Measurements from ENCODE around the gene FGF2. TPM values are rescaled to one million over a fixed set of nuclear protein-coding genes. Genes with fewer than 3 reads are reported as not detected.

Gene FGF2
- total RNA-seq, 1 experiment from 2014 or later = 4.1 TPM

DNA sequence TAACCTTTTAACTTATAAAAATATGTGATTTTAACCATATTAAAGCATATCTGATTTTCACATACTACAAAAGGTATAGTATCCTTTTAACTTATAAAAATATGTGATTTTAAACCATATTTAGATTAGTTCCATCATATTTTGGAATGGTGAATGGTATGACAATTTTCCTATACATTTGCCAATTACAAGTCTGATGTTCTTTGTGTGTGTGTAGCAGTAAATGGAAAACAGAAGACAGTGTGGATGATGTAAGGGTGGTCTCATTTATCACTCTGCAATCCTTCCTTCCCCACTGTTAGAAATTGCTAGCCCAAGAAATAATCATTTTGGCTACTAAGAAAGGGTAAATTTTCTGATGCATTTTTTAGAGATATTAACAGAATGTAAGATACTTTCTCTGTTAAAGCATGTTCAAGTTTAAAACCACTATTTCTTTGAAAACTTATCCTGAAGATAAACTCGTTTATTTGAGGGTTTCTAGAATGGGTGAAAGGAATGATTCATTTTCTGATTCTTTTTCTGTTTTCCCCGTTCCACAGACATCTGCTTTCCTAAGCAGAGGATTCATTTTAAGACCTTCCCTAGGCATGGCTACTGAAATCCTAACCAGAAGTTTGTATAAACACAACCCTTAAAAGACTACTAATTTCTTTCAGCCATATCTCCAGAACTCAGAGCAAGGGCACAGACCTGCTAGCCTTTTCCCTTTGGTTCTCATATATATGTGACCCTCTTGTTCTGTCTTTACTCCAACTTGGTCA lies 74.8 kb downstream of the FGF2 start:
- H3K9ac ChIP-seq (ENCODE audit: low read length) = no peak overlapping the region
- H3K79me2 ChIP-seq (ENCODE audit: low read length) = no peaks in the 10 kb centered on the region
- no peak for ATAC-seq
- no peak overlapping the region for H3K4me2 ChIP-seq (ENCODE audit: low read length)
- intact Hi-C loops (cut with micrococcal nuclease) = no loop called here
- H3K27me3 ChIP-seq (ENCODE audit: low read length) = no peaks in the 10 kb centered on the region
- no peaks in the 10 kb centered on the region for H3K9me2 ChIP-seq (replicated peaks; ENCODE audit: low read length)
- no peaks in the 10 kb centered on the region for H3K9me3 ChIP-seq (ENCODE audit: low read length)
- CTCF ChIA-PET = no interaction called here
- H3K27ac ChIP-seq (ENCODE audit: low read length) = no peak overlapping the region
- H3K4me3 ChIP-seq (ENCODE audit: low read length) = no peak overlapping the region
- no peak overlapping the region for H2AFZ ChIP-seq (ENCODE audit: low read length)
- no peak for TF ChIP-seq EZH2 (IDR thresholded peaks at IDR 0.05; ENCODE audit: low read length, unreplicated experiment)
- TF ChIP-seq EZH2phosphoT487 (IDR thresholded peaks at IDR 0.05; ENCODE audit: borderline replicate concordance, low read length) = no peak
- TF ChIP-seq, protein P1, sequence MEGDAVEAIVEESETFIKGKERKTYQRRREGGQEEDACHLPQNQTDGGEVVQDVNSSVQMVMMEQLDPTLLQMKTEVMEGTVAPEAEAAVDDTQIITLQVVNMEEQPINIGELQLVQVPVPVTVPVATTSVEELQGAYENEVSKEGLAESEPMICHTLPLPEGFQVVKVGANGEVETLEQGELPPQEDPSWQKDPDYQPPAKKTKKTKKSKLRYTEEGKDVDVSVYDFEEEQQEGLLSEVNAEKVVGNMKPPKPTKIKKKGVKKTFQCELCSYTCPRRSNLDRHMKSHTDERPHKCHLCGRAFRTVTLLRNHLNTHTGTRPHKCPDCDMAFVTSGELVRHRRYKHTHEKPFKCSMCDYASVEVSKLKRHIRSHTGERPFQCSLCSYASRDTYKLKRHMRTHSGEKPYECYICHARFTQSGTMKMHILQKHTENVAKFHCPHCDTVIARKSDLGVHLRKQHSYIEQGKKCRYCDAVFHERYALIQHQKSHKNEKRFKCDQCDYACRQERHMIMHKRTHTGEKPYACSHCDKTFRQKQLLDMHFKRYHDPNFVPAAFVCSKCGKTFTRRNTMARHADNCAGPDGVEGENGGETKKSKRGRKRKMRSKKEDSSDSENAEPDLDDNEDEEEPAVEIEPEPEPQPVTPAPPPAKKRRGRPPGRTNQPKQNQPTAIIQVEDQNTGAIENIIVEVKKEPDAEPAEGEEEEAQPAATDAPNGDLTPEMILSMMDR (conservative IDR thresholded peaks at IDR 0.05; ENCODE audit: low read depth, low read length) = no peak
- peaks cover 3% of the 10 kb centered on the region for H3F3A ChIP-seq (ENCODE audit: low read length, unreplicated experiment)
- BruUV-seq (replicated peaks) = no TSS peak
- peaks cover 5% of the 10 kb centered on the region; the same call in 1 of the 2 replicates for H3K36me3 ChIP-seq (ENCODE audit: low read depth, low read length)
- no peak for DNase-seq
- POLR2A ChIA-PET (ENCODE audit: unreplicated experiment) = no interaction called here
- H3K4me1 ChIP-seq (ENCODE audit: insufficient read depth, low read length) = peaks cover 29% of the 10 kb centered on the region
- H4K20me1 ChIP-seq (ENCODE audit: low read length) = no peaks in the 10 kb centered on the region

DNA sequence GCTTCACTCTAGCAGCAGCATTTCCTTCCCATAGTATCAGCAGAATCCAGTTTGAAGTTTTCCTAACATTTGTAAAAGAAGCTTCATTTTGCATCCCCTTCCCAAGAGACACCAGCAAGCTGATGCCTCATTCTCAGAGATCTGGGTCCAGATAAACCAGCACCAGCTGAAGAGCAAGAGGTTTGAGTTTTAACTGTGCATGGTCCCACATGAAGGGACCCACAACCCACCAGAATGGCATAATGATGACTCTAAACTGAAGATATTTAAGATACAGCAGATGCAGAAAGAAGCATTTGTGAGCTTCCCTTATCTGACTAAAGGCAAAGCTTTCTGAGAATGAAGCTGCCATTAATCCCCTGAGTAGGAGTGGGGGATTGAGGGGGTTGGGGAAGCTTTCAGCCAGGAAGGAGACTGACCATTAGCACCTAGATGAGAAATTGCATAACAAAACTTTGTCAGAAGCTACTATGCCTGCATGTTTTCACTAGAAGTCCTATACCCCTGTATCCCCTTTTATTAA lies 77.2 kb downstream of the FGF2 start:
- H2AFZ ChIP-seq (ENCODE audit: low read length) = no peak overlapping the region

More for the DNA sequence above, 77.2 kb downstream of the FGF2 start:
- POLR2A ChIA-PET (ENCODE audit: unreplicated experiment) = interaction anchor here (0.8 kb wide), 1 partner anchor 27 kb away, joined by 3 read pairs; no protein-coding TSS in a partner anchor
- Histone ChIP-seq H3K4me1 (ENCODE audit: insufficient read depth, low read length) (peaks cover 8% of the 10 kb centered on the region), H3K9ac (ENCODE audit: low read length) (no peak overlapping the region), H4K20me1 (ENCODE audit: low read length) (no peaks in the 10 kb centered on the region), H3K9me3 (ENCODE audit: low read length) (no peaks in the 10 kb centered on the region), H3K27me3 (ENCODE audit: low read length) (no peaks in the 10 kb centered on the region), H3K4me3 (ENCODE audit: low read length) (no peak overlapping the region), H3K9me2 (replicated peaks; ENCODE audit: low read length) (no peaks in the 10 kb centered on the region), H3K27ac (ENCODE audit: low read length) (no peak overlapping the region), H3F3A (ENCODE audit: low read length, unreplicated experiment) (peaks cover under 1% of the 10 kb centered on the region), H3K4me2 (ENCODE audit: low read length) (no peak overlapping the region), H3K36me3 (ENCODE audit: low read depth, low read length) (peaks cover 5% of the 10 kb centered on the region; the same call in 1 of the 2 replicates), H3K79me2 (ENCODE audit: low read length) (no peaks in the 10 kb centered on the region)
- ATAC-seq (no peak), DNase-seq (no peak)
- no TSS peak for BruUV-seq (replicated peaks)
- intact Hi-C loops (cut with micrococcal nuclease) = no loop called here
- TF ChIP-seq EZH2 (IDR thresholded peaks at IDR 0.05; ENCODE audit: low read length, unreplicated experiment) (no peak), EZH2phosphoT487 (IDR thresholded peaks at IDR 0.05; ENCODE audit: borderline replicate concordance, low read length) (no peak)
- TF ChIP-seq, protein P1 (conservative IDR thresholded peaks at IDR 0.05; ENCODE audit: low read depth, low read length) = no peak
- CTCF ChIA-PET = no interaction called here
